GM12891 (cell line): ENCODE measurements around the gene LRRC49.

Experiments
- POLR2A ChIP-seq: IDR thresholded peaks from 2 replicates; pipeline ENCODE4 v1.6.1; 2011; ENCODE audit warnings: low read depth, low read length, control low read depth
- POLR2AphosphoS5 ChIP-seq: IDR thresholded peaks from 2 replicates; pipeline ENCODE4 v1.6.1; 2011; ENCODE audit warnings: low read depth, low read length, control low read depth
- POU2F2 ChIP-seq: IDR thresholded peaks from 2 replicates; pipeline ENCODE4 v1.6.1; 2011; ENCODE audit warnings: low read depth, mild to moderate bottlenecking, control low read depth, low read length, moderate library complexity
- TAF1 ChIP-seq: IDR thresholded peaks from 2 replicates; pipeline ENCODE4 v1.6.1; 2011; ENCODE audit warnings: low read depth, low read length, control low read depth

DNA sequence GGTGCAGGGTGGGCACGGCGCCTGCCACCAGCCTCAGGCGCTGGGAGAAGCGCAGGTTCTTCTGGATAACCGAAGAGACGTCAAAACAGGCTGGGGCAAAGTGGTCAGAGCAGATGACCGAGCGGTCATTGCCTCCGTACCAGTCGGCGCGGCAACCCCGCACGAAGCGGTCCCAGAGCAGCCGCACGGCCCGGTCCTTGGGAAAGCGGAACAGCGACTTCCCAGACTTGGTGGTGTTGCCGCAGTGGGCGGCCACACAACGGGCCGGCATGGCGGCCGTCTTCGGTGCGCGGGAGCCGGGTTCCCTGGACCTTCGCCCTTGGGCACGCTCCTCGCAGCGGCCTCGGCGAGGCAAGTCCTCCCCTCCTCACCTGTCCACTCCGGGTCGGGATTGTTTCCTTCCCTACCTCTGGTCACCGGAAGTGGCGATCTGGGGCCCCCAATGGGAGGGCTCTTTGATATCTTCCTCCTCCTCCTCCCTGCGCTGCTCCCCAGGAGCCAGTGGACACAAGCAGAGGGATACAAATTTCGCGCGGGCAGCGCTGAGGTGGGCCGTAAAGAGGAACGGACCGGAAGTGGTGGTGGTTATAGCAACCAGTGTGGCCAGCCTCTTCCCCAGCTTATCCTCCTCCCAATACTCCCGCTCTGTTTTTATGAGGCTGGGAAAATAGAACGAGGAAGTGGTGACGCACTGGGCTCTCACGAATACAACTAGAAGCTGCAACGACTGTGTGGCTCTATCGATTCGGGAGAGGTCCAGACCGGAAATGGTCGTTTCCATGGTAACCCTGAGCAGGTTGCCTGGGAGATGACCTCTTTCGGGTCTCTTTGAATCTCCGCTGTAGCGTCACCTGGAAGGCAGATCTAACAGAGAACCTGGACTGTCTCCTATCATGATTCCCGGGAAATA lies at the start of gene LRRC49, which contains the start of gene THAP10:
- TF ChIP-seq POLR2A (no peak), POLR2AphosphoS5 (no peak), TAF1 (no peak), POU2F2 (no peak)
